GM23338 (cell line): ENCODE results near the gene GLYATL2. TPM values are rescaled to one million over a fixed set of nuclear protein-coding genes. Genes with fewer than 3 reads are reported as not detected.
A peak's percentile ranks its signal among the peaks of the same experiment; 100 is the strongest.

Source experiments
- ATAC-seq: fragments of 200-7000 bp; cut with Tn5 transposase; 3 replicates; pipeline ENCODE4 v1.9.1; 2020
- DNase-seq: peaks from one replicate; pipeline ENCODE4 v3.0.0-alpha.2; 2015; ENCODE audit warnings: low spot score
- H2AFZ ChIP-seq: fragments of 200-600 bp; sonication (generic); 2 replicates; pipeline ENCODE4 v1.8.0; 2016; ENCODE audit warnings: antibody characterized with exemption, mild to moderate bottlenecking, moderate library complexity
- H3F3A ChIP-seq: fragments of 200-600 bp; sonication (generic); replicated peaks from 2 replicates; pipeline ENCODE4 v1.8.0; 2017; ENCODE audit warnings: antibody characterized with exemption, mixed run types, low read depth
- H3K27ac ChIP-seq: fragments of 200-600 bp; sonication (generic); 2 replicates; pipeline ENCODE4 v1.6.1; 2016; ENCODE audit warnings: low read depth
- H3K27me3 ChIP-seq: fragments of 200-600 bp; sonication (generic); 2 replicates; pipeline ENCODE4 v1.8.0; 2016; ENCODE audit warnings: mild to moderate bottlenecking, mixed run types, moderate library complexity; ENCODE audit not compliant: insufficient read depth
- H3K36me3 ChIP-seq: fragments of 200-600 bp; sonication (generic); 2 replicates; pipeline ENCODE4 v1.8.0; 2016; ENCODE audit warnings: mild to moderate bottlenecking; ENCODE audit not compliant: insufficient read depth
- H3K4me1 ChIP-seq: fragments of 200-600 bp; sonication (generic); 2 replicates; pipeline ENCODE4 v1.8.0; 2016; ENCODE audit warnings: mild to moderate bottlenecking, moderate library complexity; ENCODE audit not compliant: insufficient read depth
- H3K4me2 ChIP-seq: fragments of 200-600 bp; sonication (generic); 2 replicates; pipeline ENCODE4 v1.7.1; 2017; ENCODE audit warnings: mixed run types
- H3K4me3 ChIP-seq: fragments of 200-600 bp; sonication (generic); 2 replicates; pipeline ENCODE4 v1.6.1; 2016; ENCODE audit warnings: mixed run types
- H3K79me2 ChIP-seq: fragments of 200-600 bp; sonication (generic); replicated peaks from 2 replicates; pipeline ENCODE4 v1.8.0; 2017; ENCODE audit warnings: mild to moderate bottlenecking; ENCODE audit not compliant: insufficient read depth
- H3K9me2 ChIP-seq: fragments of 200-600 bp; sonication (generic); 2 replicates; pipeline ENCODE4 v1.8.0; 2017; ENCODE audit not compliant: insufficient read depth
- H4K20me1 ChIP-seq: fragments of 200-600 bp; sonication (generic); replicated peaks from 2 replicates; pipeline ENCODE4 v1.8.0; 2017; ENCODE audit warnings: mild to moderate bottlenecking; ENCODE audit not compliant: insufficient read depth
- H3K27ac Mint-ChIP-seq: 2 replicates; pipeline ENCODE4 v1.8.0; 2020; ENCODE audit warnings: inconsistent platforms, mild to moderate bottlenecking, moderate library complexity, mixed read lengths
- H3K27me3 Mint-ChIP-seq: 3 replicates; pipeline ENCODE4 v1.8.0; 2022; ENCODE audit warnings: low read depth, mild to moderate bottlenecking, moderate library complexity, mixed read lengths, inconsistent platforms; ENCODE audit not compliant: insufficient read depth, poor library complexity
- H3K36me3 Mint-ChIP-seq: 3 replicates; pipeline ENCODE4 v1.8.0; 2021; ENCODE audit warnings: low read depth, mild to moderate bottlenecking, inconsistent platforms, moderate library complexity, mixed read lengths
- H3K4me1 Mint-ChIP-seq: 3 replicates; pipeline ENCODE4 v1.8.0; 2020; ENCODE audit warnings: mild to moderate bottlenecking, inconsistent platforms, mixed read lengths
- H3K4me3 Mint-ChIP-seq: 3 replicates; pipeline ENCODE4 v1.8.0; 2021; ENCODE audit warnings: moderate library complexity, mild to moderate bottlenecking, inconsistent platforms, mixed read lengths
- H3K9me3 Mint-ChIP-seq: 3 replicates; pipeline ENCODE4 v1.8.0; 2020; ENCODE audit warnings: moderate library complexity, mild to moderate bottlenecking, inconsistent platforms, mixed read lengths
- CREB1 ChIP-seq: fragments of 250-450 bp; sonication (Bioruptor Pico); IDR thresholded peaks from 2 replicates; pipeline ENCODE4 v1.5.0; 2020; ENCODE audit warnings: low read depth, mild to moderate bottlenecking, moderate library complexity
- EZH2 ChIP-seq: fragments of 200-600 bp; sonication (generic); IDR thresholded peaks from one replicate; pipeline ENCODE4 v1.8.0; 2017; ENCODE audit warnings: antibody characterized with exemption, mild to moderate bottlenecking, low read depth; ENCODE audit not compliant: unreplicated experiment
- EZH2phosphoT487 ChIP-seq: fragments of 200-600 bp; sonication (generic); IDR thresholded peaks from one replicate; pipeline ENCODE4 v1.8.1; 2018; ENCODE audit warnings: antibody characterized with exemption; ENCODE audit not compliant: unreplicated experiment
- JUNB ChIP-seq: IDR thresholded peaks from one replicate; pipeline ENCODE4 v1.6.1; 2016; ENCODE audit warnings: antibody characterized with exemption; ENCODE audit not compliant: unreplicated experiment
- POLR2AphosphoS5 ChIP-seq: IDR thresholded peaks from 2 replicates; pipeline ENCODE4 v1.6.1; 2016; ENCODE audit warnings: antibody characterized with exemption, low read depth
- ZNF114 ChIP-seq: fragments of 250-450 bp; sonication (Bioruptor Pico); IDR thresholded peaks from 2 replicates; pipeline ENCODE4 v1.5.0; 2020; ENCODE audit warnings: mild to moderate bottlenecking, moderate library complexity
- ZNF331 ChIP-seq: fragments of 250-450 bp; sonication (Bioruptor Pico); IDR thresholded peaks from 2 replicates; pipeline ENCODE4 v1.5.0; 2020; ENCODE audit warnings: low read depth, mild to moderate bottlenecking, moderate library complexity
- polyA plus RNA-seq: library from polyadenylated mRNA; unstranded; fragments of >200 nt; fragmentation: Nextera tagmentation; extraction: Ambion mirVana; gene quantifications from 2 replicates; pipeline ENCODE4 v1.2.1, GENCODE V29; 2016
- total RNA-seq: library from RNA; depleted of rRNA; stranded (reverse); fragments of >200 nt; shearing (Covaris generic); gene quantifications from 2 replicates; pipeline ENCODE4 v1.2.3, GENCODE V29; 2014
- TF ChIP-seq, protein P1 (sequence below): IDR thresholded peaks from one replicate; pipeline ENCODE4 v1.6.1; 2018; ENCODE audit warnings: antibody characterized with exemption; ENCODE audit not compliant: unreplicated experiment
- TF ChIP-seq, protein P2 (sequence below), 2 experiments: fragments of 200-600 bp in 1 of 2; sonication (generic) in 1 of 2; conservative IDR thresholded peaks; 2 replicates each; pipeline versions ENCODE4 v1.5.1 to v1.6.1; 2016 to 2017; ENCODE audit warnings: antibody characterized with exemption in 2 of 2, low read depth in 2 of 2, mild to moderate bottlenecking in 2 of 2, moderate library complexity in 1 of 2

GLYATL2 gene
- total and polyA plus RNA-seq, 2 experiments from 2014 or later = 0.63 to 0.76 TPM

DNA sequence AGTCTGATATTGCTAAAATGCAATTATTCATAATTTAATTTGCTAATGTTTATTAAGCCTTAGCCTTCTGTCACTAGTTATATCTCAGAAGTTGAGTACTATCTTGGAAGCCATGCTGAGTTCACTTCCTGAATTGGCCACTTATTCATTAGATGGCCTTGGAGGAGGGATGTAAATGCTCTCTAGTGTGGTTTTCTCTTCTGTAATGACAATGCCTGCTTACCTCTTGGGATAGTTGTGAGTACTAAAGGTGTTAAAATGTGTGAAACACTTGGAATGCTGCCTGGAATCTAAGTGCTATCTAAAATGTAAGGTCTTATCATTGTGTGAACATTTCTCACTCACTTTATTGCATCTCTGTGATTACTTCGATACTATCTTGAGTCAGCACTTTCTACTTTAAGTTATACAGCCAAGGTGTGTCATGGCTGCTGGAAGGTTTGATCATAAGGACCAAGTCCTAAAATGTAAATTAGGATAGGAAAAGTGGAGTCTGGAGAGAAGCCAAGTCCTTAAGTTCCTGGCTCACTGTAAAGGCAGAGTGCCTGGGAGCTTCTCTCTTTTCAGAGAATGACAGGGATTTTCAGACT lies 12.4 kb downstream of the GLYATL2 start:
- no peaks in the 10 kb centered on the region for H3K4me1 Mint-ChIP-seq
- Histone ChIP-seq H3K27ac (no peak overlapping the region), H3K36me3 (no peaks in the 10 kb centered on the region)

DNA sequence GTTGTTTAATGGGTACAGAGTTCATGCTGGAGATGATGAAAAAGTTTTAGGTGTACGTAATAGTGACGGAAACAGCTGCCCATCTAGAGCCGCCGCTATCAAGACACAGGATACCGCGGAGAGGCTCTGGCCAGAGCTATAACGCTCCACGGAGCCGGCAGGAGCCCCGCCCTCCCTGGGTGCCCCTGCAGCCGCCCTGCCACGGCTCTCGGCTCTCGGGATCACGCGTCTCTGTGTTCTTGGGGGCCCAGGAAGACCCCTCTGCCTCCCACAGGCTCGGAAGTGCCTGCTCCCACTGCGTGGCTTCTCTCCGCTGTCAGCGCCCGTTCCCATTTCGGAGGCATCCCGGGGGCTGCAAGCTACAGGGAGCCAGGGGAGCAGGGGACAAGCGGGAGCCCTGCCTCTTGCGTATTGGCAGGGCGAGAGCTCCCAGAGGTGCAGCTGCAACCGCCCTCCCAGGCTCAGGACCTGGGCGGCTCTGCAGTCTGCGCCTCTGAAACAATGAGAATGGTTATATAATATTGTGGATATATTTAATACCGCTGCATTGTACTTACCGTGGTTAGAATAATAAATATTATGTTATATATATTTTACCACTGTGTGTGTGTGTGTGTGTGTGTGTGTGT lies 13.7 kb downstream of the GLYATL2 start:
- no peaks in the 10 kb centered on the region for H3F3A ChIP-seq
- H3K36me3 ChIP-seq = no peaks in the 10 kb centered on the region
- H4K20me1 ChIP-seq = no peaks in the 10 kb centered on the region
- no peak overlapping the region for H3K27ac ChIP-seq
- no peak overlapping the region for H3K27ac Mint-ChIP-seq
- no peaks in the 10 kb centered on the region for H3K27me3 ChIP-seq
- peaks cover 61% of the 10 kb centered on the region for H3K9me3 Mint-ChIP-seq
- peaks cover 13% of the 10 kb centered on the region for H3K36me3 Mint-ChIP-seq
- H3K9me2 ChIP-seq = 0 out of 2 replicates have a peak, but pooled peaks cover 2% of the 10 kb centered on the region
- H3K27me3 Mint-ChIP-seq = no peaks in the 10 kb centered on the region
- no peak overlapping the region for H3K4me3 ChIP-seq
- no peak overlapping the region for H3K4me3 Mint-ChIP-seq
- H3K79me2 ChIP-seq = no peaks in the 10 kb centered on the region
- H2AFZ ChIP-seq = no peak overlapping the region
- DNase-seq = no peak
- H3K4me1 Mint-ChIP-seq = no peaks in the 10 kb centered on the region
- H3K4me1 ChIP-seq = no peaks in the 10 kb centered on the region
- peak; percentile 36 for ATAC-seq
- TF ChIP-seq CREB1 (no peak), EZH2phosphoT487 (no peak)
- no peak overlapping the region for H3K4me2 ChIP-seq

More for the DNA sequence above, 12.4 kb downstream of the GLYATL2 start:
- no peak overlapping the region for H3K4me3 Mint-ChIP-seq
- no peak for ATAC-seq
- Histone ChIP-seq H3F3A (no peaks in the 10 kb centered on the region), H3K4me2 (no peak overlapping the region), H3K79me2 (no peaks in the 10 kb centered on the region), H4K20me1 (no peaks in the 10 kb centered on the region), H3K27me3 (no peaks in the 10 kb centered on the region), H2AFZ (no peak overlapping the region), H3K4me1 (no peaks in the 10 kb centered on the region), H3K4me3 (no peak overlapping the region), H3K9me2 (0 out of 2 replicates have a peak, but pooled peaks cover 2% of the 10 kb centered on the region)
- TF ChIP-seq POLR2AphosphoS5 = no peak
- TF ChIP-seq, protein P1, sequence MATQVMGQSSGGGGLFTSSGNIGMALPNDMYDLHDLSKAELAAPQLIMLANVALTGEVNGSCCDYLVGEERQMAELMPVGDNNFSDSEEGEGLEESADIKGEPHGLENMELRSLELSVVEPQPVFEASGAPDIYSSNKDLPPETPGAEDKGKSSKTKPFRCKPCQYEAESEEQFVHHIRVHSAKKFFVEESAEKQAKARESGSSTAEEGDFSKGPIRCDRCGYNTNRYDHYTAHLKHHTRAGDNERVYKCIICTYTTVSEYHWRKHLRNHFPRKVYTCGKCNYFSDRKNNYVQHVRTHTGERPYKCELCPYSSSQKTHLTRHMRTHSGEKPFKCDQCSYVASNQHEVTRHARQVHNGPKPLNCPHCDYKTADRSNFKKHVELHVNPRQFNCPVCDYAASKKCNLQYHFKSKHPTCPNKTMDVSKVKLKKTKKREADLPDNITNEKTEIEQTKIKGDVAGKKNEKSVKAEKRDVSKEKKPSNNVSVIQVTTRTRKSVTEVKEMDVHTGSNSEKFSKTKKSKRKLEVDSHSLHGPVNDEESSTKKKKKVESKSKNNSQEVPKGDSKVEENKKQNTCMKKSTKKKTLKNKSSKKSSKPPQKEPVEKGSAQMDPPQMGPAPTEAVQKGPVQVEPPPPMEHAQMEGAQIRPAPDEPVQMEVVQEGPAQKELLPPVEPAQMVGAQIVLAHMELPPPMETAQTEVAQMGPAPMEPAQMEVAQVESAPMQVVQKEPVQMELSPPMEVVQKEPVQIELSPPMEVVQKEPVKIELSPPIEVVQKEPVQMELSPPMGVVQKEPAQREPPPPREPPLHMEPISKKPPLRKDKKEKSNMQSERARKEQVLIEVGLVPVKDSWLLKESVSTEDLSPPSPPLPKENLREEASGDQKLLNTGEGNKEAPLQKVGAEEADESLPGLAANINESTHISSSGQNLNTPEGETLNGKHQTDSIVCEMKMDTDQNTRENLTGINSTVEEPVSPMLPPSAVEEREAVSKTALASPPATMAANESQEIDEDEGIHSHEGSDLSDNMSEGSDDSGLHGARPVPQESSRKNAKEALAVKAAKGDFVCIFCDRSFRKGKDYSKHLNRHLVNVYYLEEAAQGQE = no peak
- no peak overlapping the region for H3K27ac Mint-ChIP-seq
- no peak for DNase-seq
- peaks cover 69% of the 10 kb centered on the region for H3K9me3 Mint-ChIP-seq
- H3K27me3 Mint-ChIP-seq = no peaks in the 10 kb centered on the region
- H3K36me3 Mint-ChIP-seq = peaks cover 19% of the 10 kb centered on the region

DNA sequence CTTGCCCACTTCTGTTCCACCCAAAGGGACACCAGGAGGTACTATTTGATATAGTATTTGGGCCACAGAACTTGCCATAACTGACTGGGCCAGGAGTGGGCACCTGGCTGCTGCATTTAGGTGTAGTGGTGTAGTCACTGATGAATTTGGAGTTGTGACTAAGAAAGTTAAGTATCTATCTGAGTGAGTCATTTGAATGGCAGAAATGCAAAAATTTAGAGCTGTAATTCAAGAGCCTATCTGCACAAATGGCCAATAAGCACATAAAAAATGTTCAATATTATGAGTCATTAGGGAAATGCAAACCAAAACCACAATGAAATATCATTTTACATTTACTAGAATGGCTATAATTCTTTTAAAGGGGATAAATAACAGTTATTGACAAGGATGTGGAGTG lies 14.7 kb downstream of the GLYATL2 start:
- Mint-ChIP-seq H3K27ac (no peak overlapping the region), H3K4me1 (no peaks in the 10 kb centered on the region), H3K9me3 (peaks cover 60% of the 10 kb centered on the region), H3K4me3 (no peak overlapping the region), H3K27me3 (no peaks in the 10 kb centered on the region), H3K36me3 (peaks cover 10% of the 10 kb centered on the region)
- ATAC-seq (no peak), DNase-seq (no peak)
- no peak overlapping the region for H3K27ac ChIP-seq
- no peak overlapping the region for H3K4me2 ChIP-seq
- no peak overlapping the region for H2AFZ ChIP-seq
- 0 out of 2 replicates have a peak, but pooled peaks cover 2% of the 10 kb centered on the region for H3K9me2 ChIP-seq
- H3K27me3 ChIP-seq = no peaks in the 10 kb centered on the region
- no peaks in the 10 kb centered on the region for H3K4me1 ChIP-seq
- no peaks in the 10 kb centered on the region for H3K79me2 ChIP-seq
- H3K4me3 ChIP-seq = no peak overlapping the region
- no peaks in the 10 kb centered on the region for H3K36me3 ChIP-seq
- H3F3A ChIP-seq = no peaks in the 10 kb centered on the region
- H4K20me1 ChIP-seq = no peaks in the 10 kb centered on the region
- TF ChIP-seq, protein P2, sequence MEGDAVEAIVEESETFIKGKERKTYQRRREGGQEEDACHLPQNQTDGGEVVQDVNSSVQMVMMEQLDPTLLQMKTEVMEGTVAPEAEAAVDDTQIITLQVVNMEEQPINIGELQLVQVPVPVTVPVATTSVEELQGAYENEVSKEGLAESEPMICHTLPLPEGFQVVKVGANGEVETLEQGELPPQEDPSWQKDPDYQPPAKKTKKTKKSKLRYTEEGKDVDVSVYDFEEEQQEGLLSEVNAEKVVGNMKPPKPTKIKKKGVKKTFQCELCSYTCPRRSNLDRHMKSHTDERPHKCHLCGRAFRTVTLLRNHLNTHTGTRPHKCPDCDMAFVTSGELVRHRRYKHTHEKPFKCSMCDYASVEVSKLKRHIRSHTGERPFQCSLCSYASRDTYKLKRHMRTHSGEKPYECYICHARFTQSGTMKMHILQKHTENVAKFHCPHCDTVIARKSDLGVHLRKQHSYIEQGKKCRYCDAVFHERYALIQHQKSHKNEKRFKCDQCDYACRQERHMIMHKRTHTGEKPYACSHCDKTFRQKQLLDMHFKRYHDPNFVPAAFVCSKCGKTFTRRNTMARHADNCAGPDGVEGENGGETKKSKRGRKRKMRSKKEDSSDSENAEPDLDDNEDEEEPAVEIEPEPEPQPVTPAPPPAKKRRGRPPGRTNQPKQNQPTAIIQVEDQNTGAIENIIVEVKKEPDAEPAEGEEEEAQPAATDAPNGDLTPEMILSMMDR (conservative IDR thresholded peaks at IDR 0.05; ENCODE audit: low read depth in 2 of 2) = no peak
- TF ChIP-seq, protein P1 = no peak
- no peak for TF ChIP-seq EZH2
- no peak for TF ChIP-seq JUNB
- no peak for TF ChIP-seq EZH2phosphoT487
- no peak for TF ChIP-seq CREB1
- no peak for TF ChIP-seq ZNF331 (CRISPR knock-in tag)
- no peak for TF ChIP-seq POLR2AphosphoS5
- TF ChIP-seq ZNF114 = no peak
